Common myeloid progenitor, CD34-positive (primary cell): ENCODE measurements around the gene ARHGAP22.

Source experiments
- CTCF ChIA-PET: fragments of 350-600 bp; sonication (Branson Sonifier 250); formaldehyde crosslinking; loops from one replicate; lab custom pipeline; 2021; ENCODE audit warnings: antibody characterized with exemption; lab: Charles Lee
- POLR2A ChIA-PET: fragments of 350-600 bp; sonication (Branson Sonifier 250); formaldehyde crosslinking; loops from one replicate; lab custom pipeline; 2021; ENCODE audit warnings: antibody characterized with exemption; lab: Charles Lee
- DNase-seq, 3 donors: peaks; one replicate each; pipeline versions ENCODE4 v3.0.0 to v3.0.0-alpha.2; 2013
- H3K27ac ChIP-seq, 2 experiments: 1 replicate in 1 of 2; 2 replicates in 1 of 2; pipeline ENCODE4 v1.7.0; 2013; ENCODE audit warnings: inconsistent platforms in 2 of 2, low read length in 2 of 2, mild to moderate bottlenecking in 2 of 2, low read depth in 1 of 2, moderate library complexity in 1 of 2; ENCODE audit not compliant: severe bottlenecking in 2 of 2, insufficient read depth in 1 of 2, poor library complexity in 1 of 2
- H3K27me3 ChIP-seq, 5 experiments: replicated peaks in 2 of 5; 1 replicate in 3 of 5; 2 replicates in 2 of 5; pipeline versions ENCODE4 v1.6.1 to v1.7.0; 2013; ENCODE audit warnings: low read length in 4 of 5, mild to moderate bottlenecking in 2 of 5, moderate library complexity in 2 of 5, inconsistent platforms in 1 of 5; ENCODE audit not compliant: insufficient read depth in 5 of 5, control insufficient read depth in 4 of 5
- H3K36me3 ChIP-seq, 4 experiments: 1 replicate in 2 of 4; 2 replicates in 2 of 4; pipeline versions ENCODE4 v1.6.1 to v1.7.0; 2013; ENCODE audit warnings: low read length in 3 of 4, control low read depth in 1 of 4, mild to moderate bottlenecking in 1 of 4; ENCODE audit not compliant: control insufficient read depth in 4 of 4, insufficient read depth in 4 of 4
- H3K4me1 ChIP-seq, 4 experiments: 1 replicate in 3 of 4; 2 replicates in 1 of 4; pipeline versions ENCODE4 v1.6.1 to v1.7.1; 2013; ENCODE audit warnings: low read length in 3 of 4, mild to moderate bottlenecking in 3 of 4, control low read depth in 1 of 4, inconsistent platforms in 1 of 4, moderate library complexity in 1 of 4; ENCODE audit not compliant: control insufficient read depth in 4 of 4, insufficient read depth in 4 of 4; ENCODE audit errors: control extremely low read depth in 1 of 4
- H3K4me3 ChIP-seq, 7 experiments: 1 replicate in 4 of 7; 2 replicates in 3 of 7; pipeline versions ENCODE4 v1.5.1 to v1.7.0; 2013; ENCODE audit warnings: mild to moderate bottlenecking in 7 of 7, low read length in 6 of 7, moderate library complexity in 6 of 7, inconsistent platforms in 2 of 7, low read depth in 2 of 7, control low read depth in 1 of 7; ENCODE audit not compliant: insufficient read depth in 4 of 7, control insufficient read depth in 1 of 7; ENCODE audit errors: extremely low read depth in 1 of 7
- H3K9me3 ChIP-seq, 5 experiments: 1 replicate in 4 of 5; 2 replicates in 1 of 5; pipeline versions ENCODE4 v1.6.1 to v1.7.1; 2013; ENCODE audit warnings: low read length in 4 of 5, mild to moderate bottlenecking in 2 of 5, inconsistent platforms in 1 of 5, low read depth in 1 of 5, moderate library complexity in 1 of 5; ENCODE audit not compliant: control insufficient read depth in 4 of 5, insufficient read depth in 2 of 5; ENCODE audit errors: control extremely low read depth in 1 of 5
- WGBS: methylation state at CpG from one replicate; pipeline ENCODE4 v1.1.5; 2013; ENCODE audit not compliant: insufficient coverage; 5-methylcytosine and 5-hydroxymethylcytosine counted together

The ARHGAP22 gene

GRCh38 chr10:48550977-48551376 lies 53.9 kb downstream of the ARHGAP22 start:
- CTCF ChIA-PET, result interaction anchor here (1.0 to 18.9 kb wide), 17 partner anchors 10 to 946 kb away, joined by 3 to 381 read pairs (median 4); partner anchors contain the start of gene ARHGAP22
- H3K36me3 ChIP-seq, result no peaks in the 10 kb centered on the region
- H3K27me3 ChIP-seq, result no peaks in the 10 kb centered on the region
- H3K9me3 ChIP-seq, result no peaks in the 10 kb centered on the region
- H3K27ac ChIP-seq, result no peak overlapping the region
- POLR2A ChIA-PET, result no interaction called here
- peaks cover 0 to 11% (median 6%) of the 10 kb centered on the region in 4 experiments for H3K4me1 ChIP-seq
- DNase-seq, result peak in 2 of 3 donors; percentile 18 to 22
- H3K4me3 ChIP-seq, result no peak overlapping the region
- 57% methylated on average over 2 of the region's 3 CpGs for WGBS

- 100% methylated on average over 5 of the region's 6 CpGs for WGBS
Observed at GRCh38 chr10:48550071-48550691, 54.7 kb downstream of the ARHGAP22 start.

GRCh38 chr10:48549236-48549635 lies 55.6 kb downstream of the ARHGAP22 start:
- WGBS, result 100% methylated on average over 3 of the region's 3 CpGs
- Histone ChIP-seq H3K27me3 (no peaks in the 10 kb centered on the region), H3K4me3 (no peak overlapping the region), H3K27ac (no peak overlapping the region), H3K4me1 (peaks cover 0 to 11% (median 6%) of the 10 kb centered on the region in 4 experiments), H3K36me3 (no peaks in the 10 kb centered on the region), H3K9me3 (no peaks in the 10 kb centered on the region)
- POLR2A ChIA-PET, result no interaction called here
- DNase-seq, result no peak
- CTCF ChIA-PET, result interaction anchor here (0.6 to 18.9 kb wide), 14 partner anchors 12 to 186 kb away, joined by 3 to 381 read pairs (median 4); no protein-coding TSS in a partner anchor

More at GRCh38 chr10:48550071-48550691, 54.7 kb downstream of the ARHGAP22 start:
- Histone ChIP-seq H3K27ac (no peak overlapping the region), H3K4me3 (no peak overlapping the region), H3K36me3 (no peaks in the 10 kb centered on the region), H3K4me1 (peaks cover 0 to 11% (median 6%) of the 10 kb centered on the region in 4 experiments), H3K27me3 (no peaks in the 10 kb centered on the region), H3K9me3 (no peaks in the 10 kb centered on the region)
- CTCF ChIA-PET, result interaction anchor here (0.9 to 18.9 kb wide), 16 partner anchors 9 to 946 kb away, joined by 3 to 381 read pairs (median 4); partner anchors contain the start of gene ARHGAP22
- no peak for DNase-seq
- POLR2A ChIA-PET, result no interaction called here

GRCh38 chr10:48548531-48549135 lies 56.2 kb downstream of the ARHGAP22 start:
- WGBS, result 91% methylated on average over 6 of the region's 7 CpGs
- no peak overlapping the region for H3K4me3 ChIP-seq
- ChIA-PET POLR2A (no interaction called here), CTCF (interaction anchor here (0.6 to 18.9 kb wide), 12 partner anchors 11 to 185 kb away, joined by 3 to 381 read pairs (median 4); no protein-coding TSS in a partner anchor)
- H3K27ac ChIP-seq, result no peak overlapping the region
- no peak for DNase-seq
- H3K27me3 ChIP-seq, result no peaks in the 10 kb centered on the region
- H3K9me3 ChIP-seq, result no peaks in the 10 kb centered on the region
- no peaks in the 10 kb centered on the region for H3K36me3 ChIP-seq
- H3K4me1 ChIP-seq, result peaks cover 0 to 11% (median 6%) of the 10 kb centered on the region in 4 experiments

- CTCF ChIA-PET, result interaction anchor here (1.0 to 18.9 kb wide), 10 partner anchors 10 to 132 kb away, joined by 3 to 381 read pairs (median 5); no protein-coding TSS in a partner anchor
Observed at GRCh38 chr10:48547981-48548380, 56.9 kb downstream of the ARHGAP22 start.

GRCh38 chr10:48547061-48547895 lies 57.6 kb downstream of the ARHGAP22 start:
- Histone ChIP-seq H3K27me3 (no peaks in the 10 kb centered on the region), H3K36me3 (no peaks in the 10 kb centered on the region), H3K4me1 (peaks cover 0 to 9% (median 4%) of the 10 kb centered on the region in 4 experiments), H3K27ac (no peak overlapping the region), H3K9me3 (no peaks in the 10 kb centered on the region), H3K4me3 (no peak overlapping the region)
- ChIA-PET CTCF (interaction anchor here (0.9 to 18.9 kb wide), 9 partner anchors 9 to 130 kb away, joined by 3 to 381 read pairs (median 6); no protein-coding TSS in a partner anchor), POLR2A (no interaction called here)
- no peak for DNase-seq
- WGBS, result 97% methylated on average over 9 of the region's 10 CpGs

More at GRCh38 chr10:48547981-48548380, 56.9 kb downstream of the ARHGAP22 start:
- no peak for DNase-seq
- no peaks in the 10 kb centered on the region for H3K36me3 ChIP-seq
- H3K4me3 ChIP-seq, result no peak overlapping the region
- 100% methylated on average over 8 of the region's 10 CpGs for WGBS
- H3K4me1 ChIP-seq, result peaks cover 0 to 11% (median 6%) of the 10 kb centered on the region in 4 experiments
- H3K9me3 ChIP-seq, result no peaks in the 10 kb centered on the region
- POLR2A ChIA-PET, result no interaction called here
- H3K27me3 ChIP-seq, result no peaks in the 10 kb centered on the region
- no peak overlapping the region for H3K27ac ChIP-seq
